Lung microvascular endothelial cell (primary cell): ENCODE measurements around the gene COL15A1. TPM values are rescaled to one million over a fixed set of nuclear protein-coding genes. Genes with fewer than 3 reads are reported as not detected.

ENCODE experiments used
- DNase-seq, 2 donors: peaks; one replicate each; pipeline versions ENCODE4 v3.0.0 to v3.0.0-alpha.2; 2010; ENCODE audit warnings: low read depth in 2 of 2
- total RNA-seq: library from RNA; depleted of rRNA; stranded (reverse); fragments of >200 nt; gene quantifications from 2 replicates; pipeline ENCODE4 v1.2.1, GENCODE V29; 2014

COL15A1 gene
- total RNA-seq, 1 donor from 2014 or later: not detected

- no peak for DNase-seq
These were observed 27.0 kb upstream of the COL15A1 start for GRCh38 chr9:98916660-98917059.

- DNase-seq: no peak
These were observed 25.8 kb upstream of the COL15A1 start for GRCh38 chr9:98917746-98918487.

GRCh38 chr9:98921732-98922131 is 22.0 kb upstream of the COL15A1 start:
- DNase-seq: no peak

GRCh38 chr9:98922721-98923435 is 20.8 kb upstream of the COL15A1 start:
- no peak for DNase-seq

GRCh38 chr9:98923451-98924123 is 20.1 kb upstream of the COL15A1 start:
- DNase-seq: no peak

GRCh38 chr9:98924946-98925820 is 18.5 kb upstream of the COL15A1 start:
- DNase-seq: no peak

GRCh38 chr9:98925956-98926355 is 17.8 kb upstream of the COL15A1 start:
- no peak for DNase-seq

- no peak for DNase-seq
These were observed 16.0 kb upstream of the COL15A1 start for GRCh38 chr9:98927724-98928123.

- no peak for DNase-seq
These were observed 14.6 kb upstream of the COL15A1 start for GRCh38 chr9:98929071-98929470.

- no peak for DNase-seq
These were observed 13.8 kb upstream of the COL15A1 start for GRCh38 chr9:98929895-98930341.

GRCh38 chr9:98930792-98931191 is 12.9 kb upstream of the COL15A1 start:
- DNase-seq: no peak

- no peak for DNase-seq
These were observed 11.9 kb upstream of the COL15A1 start for GRCh38 chr9:98931600-98932389.

- no peak for DNase-seq
These were observed 10.5 kb upstream of the COL15A1 start for GRCh38 chr9:98933185-98933584.

GRCh38 chr9:98933890-98934289 is 9.8 kb upstream of the COL15A1 start:
- no peak for DNase-seq

GRCh38 chr9:98935071-98935505 is 8.6 kb upstream of the COL15A1 start:
- DNase-seq: no peak

- no peak for DNase-seq
These were observed 3.4 kb upstream of the COL15A1 start for GRCh38 chr9:98940276-98940675.

- no peak for DNase-seq
These were observed 1.7 kb upstream of the COL15A1 start for GRCh38 chr9:98941946-98942523.

GRCh38 chr9:98942906-98943681 is 613 bp upstream of the COL15A1 start:
- DNase-seq: no peak

- DNase-seq: peak in 1 of 2 donors; percentile 1
These were observed 488 bp downstream of the COL15A1 start for GRCh38 chr9:98944057-98944733.
